ENCODE results near the gene PTGR3.

DNA sequence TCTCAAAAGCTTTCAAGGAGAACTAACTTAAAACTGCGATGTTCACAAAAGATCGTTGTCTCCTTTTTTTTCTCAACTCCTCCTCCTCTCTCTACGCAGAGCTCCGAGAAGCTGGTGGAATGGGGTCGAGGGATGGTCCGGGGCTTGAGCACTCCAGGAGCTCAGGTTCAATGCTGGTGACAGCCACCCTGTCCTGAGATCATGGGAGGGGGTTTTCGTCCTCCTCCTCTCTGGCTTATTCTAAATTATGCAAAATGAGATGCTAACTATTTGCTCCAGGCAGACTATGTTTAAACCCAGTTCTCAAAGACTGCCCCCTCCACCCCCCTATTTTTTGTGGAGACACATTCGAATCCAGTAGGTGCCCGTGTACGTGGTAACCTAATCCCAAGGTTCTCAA, 13.5 kb upstream of the PTGR3 start:
- TF ChIP-seq, protein P1, sequence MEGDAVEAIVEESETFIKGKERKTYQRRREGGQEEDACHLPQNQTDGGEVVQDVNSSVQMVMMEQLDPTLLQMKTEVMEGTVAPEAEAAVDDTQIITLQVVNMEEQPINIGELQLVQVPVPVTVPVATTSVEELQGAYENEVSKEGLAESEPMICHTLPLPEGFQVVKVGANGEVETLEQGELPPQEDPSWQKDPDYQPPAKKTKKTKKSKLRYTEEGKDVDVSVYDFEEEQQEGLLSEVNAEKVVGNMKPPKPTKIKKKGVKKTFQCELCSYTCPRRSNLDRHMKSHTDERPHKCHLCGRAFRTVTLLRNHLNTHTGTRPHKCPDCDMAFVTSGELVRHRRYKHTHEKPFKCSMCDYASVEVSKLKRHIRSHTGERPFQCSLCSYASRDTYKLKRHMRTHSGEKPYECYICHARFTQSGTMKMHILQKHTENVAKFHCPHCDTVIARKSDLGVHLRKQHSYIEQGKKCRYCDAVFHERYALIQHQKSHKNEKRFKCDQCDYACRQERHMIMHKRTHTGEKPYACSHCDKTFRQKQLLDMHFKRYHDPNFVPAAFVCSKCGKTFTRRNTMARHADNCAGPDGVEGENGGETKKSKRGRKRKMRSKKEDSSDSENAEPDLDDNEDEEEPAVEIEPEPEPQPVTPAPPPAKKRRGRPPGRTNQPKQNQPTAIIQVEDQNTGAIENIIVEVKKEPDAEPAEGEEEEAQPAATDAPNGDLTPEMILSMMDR (IDR thresholded peaks at IDR 0.05) = no peak
- no peak for TF ChIP-seq POLR2A (IDR thresholded peaks at IDR 0.05)

All from body of pancreas (tissue), 4 donors.